Stimulated activated CD8-positive, alpha-beta memory T cell treated with anti-CD3 and anti-CD28 coated beads, Interleukin-2, amount 100 ng/mL, for 1 hour (primary cell): ENCODE results near the gene TRAPPC8.
"Not testable (repeated sequence)": the region's sequence is repeated elsewhere in the genome, so short reads cannot be mapped to it uniquely, and the experiment has no call there.

Experiments
- DNase-seq, 2 donors: peaks; one replicate each; pipeline ENCODE4 v3.0.0-alpha.2; 2020; ENCODE audit warnings: low read depth in 2 of 2

Gene TRAPPC8

GRCh38 chr18:31943878-31944816 lies 1.2 kb upstream of the TRAPPC8 start:
- no peak for DNase-seq

GRCh38 chr18:31942291-31942998 lies 483 bp downstream of the TRAPPC8 start:
- DNase-seq: peak in 1 of 2 donors; percentile 12

GRCh38 chr18:31941010-31941809 lies 1.7 kb downstream of the TRAPPC8 start:
- no peak for DNase-seq

GRCh38 chr18:31934773-31935172 lies 8.2 kb downstream of the TRAPPC8 start:
- DNase-seq: not testable (repeated sequence)

- no peak for DNase-seq
Observed at GRCh38 chr18:31931886-31932240, 11.1 kb downstream of the TRAPPC8 start.

GRCh38 chr18:31931163-31931885 lies 11.6 kb downstream of the TRAPPC8 start:
- DNase-seq: no peak

GRCh38 chr18:31929273-31929672 lies 13.7 kb downstream of the TRAPPC8 start:
- DNase-seq: no peak

- not testable (repeated sequence) for DNase-seq
Observed at GRCh38 chr18:31926988-31927387, 15.9 kb downstream of the TRAPPC8 start.

- no peak for DNase-seq
Observed at GRCh38 chr18:31920277-31920676, 22.7 kb downstream of the TRAPPC8 start.

- not testable (repeated sequence) for DNase-seq
Observed at GRCh38 chr18:31919366-31919765, 23.6 kb downstream of the TRAPPC8 start.

GRCh38 chr18:31918733-31919132 lies 24.2 kb downstream of the TRAPPC8 start:
- no peak for DNase-seq

GRCh38 chr18:31901063-31901462 lies 41.9 kb downstream of the TRAPPC8 start:
- no peak for DNase-seq

GRCh38 chr18:31899771-31900170 lies 43.2 kb downstream of the TRAPPC8 start:
- DNase-seq: not testable (repeated sequence)

GRCh38 chr18:31892936-31893335 lies 50.0 kb downstream of the TRAPPC8 start:
- DNase-seq: no peak

- DNase-seq: no peak
Observed at GRCh38 chr18:31891566-31891965, 51.4 kb downstream of the TRAPPC8 start.

GRCh38 chr18:31884020-31884419 lies 58.9 kb downstream of the TRAPPC8 start:
- DNase-seq: no peak

- no peak for DNase-seq
Observed at GRCh38 chr18:31880186-31880898, 62.6 kb downstream of the TRAPPC8 start.

GRCh38 chr18:31878358-31878757 lies 64.6 kb downstream of the TRAPPC8 start:
- no peak for DNase-seq

GRCh38 chr18:31877900-31878299 lies 65.0 kb downstream of the TRAPPC8 start:
- DNase-seq: no peak

GRCh38 chr18:31876707-31877106 lies 66.2 kb downstream of the TRAPPC8 start:
- no peak for DNase-seq

- no peak for DNase-seq
Observed at GRCh38 chr18:31875301-31875700, 67.6 kb downstream of the TRAPPC8 start.
